GM18526 (cell line): ENCODE data around the gene TMEM179B.

Source experiments
- POLR2A ChIP-seq: IDR thresholded peaks from 3 replicates; pipeline ENCODE4 v1.6.1; 2011; ENCODE audit not compliant: insufficient read length; ENCODE audit errors: extremely low read depth

The TMEM179B gene

GRCh38 chr11:62778441-62778840, 8.8 kb upstream of the TMEM179B start:
- no peak for TF ChIP-seq POLR2A

GRCh38 chr11:62782753-62783152, 4.4 kb upstream of the TMEM179B start:
- TF ChIP-seq POLR2A, result no peak

GRCh38 chr11:62786318-62787004, 741 bp upstream of the TMEM179B start:
- TF ChIP-seq POLR2A, result no peak

GRCh38 chr11:62788991-62789390, 1.8 kb downstream of the TMEM179B start:
- no peak for TF ChIP-seq POLR2A

DNA sequence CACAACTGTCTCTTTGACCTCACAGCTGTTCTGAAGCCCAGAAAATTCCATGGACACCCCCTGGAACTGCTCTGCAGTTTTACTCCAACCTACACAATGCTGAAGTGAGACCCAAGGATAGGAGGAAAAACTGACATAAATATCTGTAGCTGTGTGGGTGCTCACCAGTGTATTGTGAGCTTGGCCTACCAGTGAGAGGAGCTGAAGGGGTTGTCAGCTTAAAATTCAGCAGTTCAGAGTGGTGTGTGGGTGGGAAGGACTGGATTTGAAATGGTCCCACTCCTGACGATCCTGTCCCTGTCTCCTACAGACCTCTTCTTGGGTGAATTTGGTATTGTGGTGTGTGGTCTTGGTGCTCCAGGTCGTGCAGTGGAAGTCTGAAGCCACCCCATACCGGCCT, 2.4 kb downstream of the TMEM179B start:
- no peak for TF ChIP-seq POLR2A

DNA sequence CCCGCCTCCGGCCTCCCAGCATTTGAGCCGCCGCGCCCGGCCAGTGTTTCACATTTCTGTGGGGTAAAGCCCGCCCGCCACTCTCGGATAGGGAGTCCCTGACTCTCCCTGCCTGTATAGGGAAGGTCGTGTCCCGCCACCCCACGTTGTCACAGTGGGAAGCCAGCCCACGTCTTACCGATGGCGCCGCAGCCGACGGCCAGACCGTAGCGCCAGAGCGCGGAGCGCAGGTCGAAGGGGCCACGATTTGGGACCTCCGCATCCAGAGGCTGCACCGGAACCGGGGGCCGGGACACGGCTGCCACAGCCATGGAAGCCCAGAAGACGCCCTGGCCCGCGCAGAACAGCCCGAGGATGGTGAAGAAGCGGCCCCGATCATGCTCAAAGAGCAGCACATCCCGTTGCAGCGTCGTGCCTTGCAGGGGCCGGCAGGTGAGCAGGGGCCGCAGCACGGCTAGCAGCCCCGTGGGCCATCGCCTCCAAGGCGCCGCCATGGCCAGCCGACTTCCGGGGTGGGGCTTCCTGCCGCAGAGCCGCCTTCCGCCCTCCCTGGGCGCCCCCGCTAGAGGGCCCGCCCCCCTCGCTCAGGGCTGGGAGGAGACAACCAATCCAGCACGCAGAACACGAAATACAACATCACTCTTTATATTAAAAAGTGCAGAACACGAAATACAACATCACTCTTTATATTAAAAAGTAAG, 4.4 kb downstream of the TMEM179B start, which contains the start of gene TMEM223:
TSS of gene TMEM223 (minus strand) at position 506 of the 701 bp plus-strand sequence. CDS start at position 494, 12 bp downstream.
- peak; percentile 95 for TF ChIP-seq POLR2A

DNA sequence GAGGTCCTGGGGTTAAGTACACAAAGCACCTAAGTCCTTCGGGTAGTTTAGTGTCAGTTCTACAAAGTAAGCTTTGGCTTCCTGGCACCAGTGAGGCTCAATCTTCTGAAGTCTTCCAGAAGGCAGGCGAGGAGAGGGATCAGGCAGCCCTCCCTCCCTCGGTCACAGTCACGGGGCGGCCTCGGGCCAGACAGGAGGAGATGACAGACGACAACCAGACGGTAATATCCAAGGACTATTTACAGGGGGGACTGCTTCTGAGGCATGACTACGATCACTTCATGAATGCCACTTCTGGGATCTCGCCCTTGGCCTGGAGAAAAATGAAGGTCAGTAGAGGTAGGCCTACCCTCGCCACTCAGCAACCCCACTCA, 5.0 kb downstream of the TMEM179B start:
- TF ChIP-seq POLR2A, result no peak

- no peak for TF ChIP-seq POLR2A
Measured at GRCh38 chr11:62794201-62794775, 7.1 kb downstream of the TMEM179B start.

DNA sequence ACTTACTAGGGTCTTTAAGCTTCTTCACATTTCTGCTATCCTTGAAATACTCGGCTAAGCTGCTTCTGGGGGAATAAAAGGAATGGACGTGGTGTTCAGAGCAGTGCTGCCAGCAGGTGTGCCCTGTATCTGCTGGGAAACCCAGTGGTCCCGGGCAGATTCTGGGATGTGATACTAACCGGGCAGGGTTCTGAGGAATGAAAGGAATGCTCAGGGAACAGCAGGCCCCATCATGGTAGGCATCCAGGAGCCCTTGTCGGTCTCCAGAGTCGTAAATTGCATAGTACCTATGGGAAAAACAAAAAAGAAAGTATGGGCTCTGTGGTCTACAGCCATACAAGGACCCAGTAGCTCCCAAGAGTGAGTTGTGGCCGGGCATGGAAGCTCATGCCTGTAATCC, 9.1 kb downstream of the TMEM179B start:
- TF ChIP-seq POLR2A, result no peak

GRCh38 chr11:62799486-62799885, 12.3 kb downstream of the TMEM179B start:
- TF ChIP-seq POLR2A, result no peak

GRCh38 chr11:62801071-62801470, 13.9 kb downstream of the TMEM179B start:
- no peak for TF ChIP-seq POLR2A

DNA sequence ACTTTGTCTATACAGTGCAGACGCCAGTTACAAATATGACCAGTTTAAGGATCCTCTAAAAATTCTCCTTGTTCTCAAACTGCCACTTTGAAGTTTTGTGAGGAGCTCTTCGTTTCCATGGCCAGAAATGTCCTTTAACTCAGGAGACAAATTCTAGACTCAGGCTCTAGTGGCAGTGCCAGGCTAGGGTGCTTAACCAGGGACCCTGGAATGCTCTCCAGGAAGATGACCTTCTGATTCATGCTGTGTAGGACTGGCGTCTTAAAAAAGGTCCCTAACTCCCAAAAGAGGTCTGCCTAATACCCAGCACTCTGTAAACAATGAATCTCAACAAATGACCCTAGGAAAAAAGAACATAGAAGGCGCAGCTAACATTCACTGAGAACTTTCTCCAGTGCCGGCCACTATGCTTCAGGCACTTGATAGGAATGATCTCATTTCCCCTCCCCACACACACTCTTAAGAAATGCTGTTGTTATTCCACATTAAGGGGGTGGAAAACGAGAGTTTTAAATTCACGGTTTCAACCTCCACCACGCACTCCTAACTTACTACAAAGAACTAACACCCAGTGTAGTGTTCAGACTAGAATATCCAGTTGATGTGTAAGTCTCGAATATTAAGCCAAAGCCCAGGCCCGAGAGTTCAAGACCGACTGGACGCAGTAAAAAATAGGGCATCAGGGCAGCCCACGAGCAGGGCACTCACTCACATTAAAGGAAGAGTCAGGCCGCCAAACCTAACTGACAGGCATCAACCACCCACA, 17.3 kb downstream of the TMEM179B start:
- TF ChIP-seq POLR2A, result no peak

GRCh38 chr11:62805076-62805892, 18.1 kb downstream of the TMEM179B start, which contains the start of gene NXF1:
TSS of gene NXF1 (minus strand) at chr11:62805440. CDS start at chr11:62805356, 84 bp downstream.
- TF ChIP-seq POLR2A, result peak; percentile 100

GRCh38 chr11:62805961-62806441, 18.8 kb downstream of the TMEM179B start:
- no peak for TF ChIP-seq POLR2A
